ENCODE results near the gene STK38L. TPM values are rescaled to one million over a fixed set of nuclear protein-coding genes. Genes with fewer than 3 reads are reported as not detected.

Gene STK38L
- polyA plus RNA-seq, 1 experiment: 4.8 TPM

DNA sequence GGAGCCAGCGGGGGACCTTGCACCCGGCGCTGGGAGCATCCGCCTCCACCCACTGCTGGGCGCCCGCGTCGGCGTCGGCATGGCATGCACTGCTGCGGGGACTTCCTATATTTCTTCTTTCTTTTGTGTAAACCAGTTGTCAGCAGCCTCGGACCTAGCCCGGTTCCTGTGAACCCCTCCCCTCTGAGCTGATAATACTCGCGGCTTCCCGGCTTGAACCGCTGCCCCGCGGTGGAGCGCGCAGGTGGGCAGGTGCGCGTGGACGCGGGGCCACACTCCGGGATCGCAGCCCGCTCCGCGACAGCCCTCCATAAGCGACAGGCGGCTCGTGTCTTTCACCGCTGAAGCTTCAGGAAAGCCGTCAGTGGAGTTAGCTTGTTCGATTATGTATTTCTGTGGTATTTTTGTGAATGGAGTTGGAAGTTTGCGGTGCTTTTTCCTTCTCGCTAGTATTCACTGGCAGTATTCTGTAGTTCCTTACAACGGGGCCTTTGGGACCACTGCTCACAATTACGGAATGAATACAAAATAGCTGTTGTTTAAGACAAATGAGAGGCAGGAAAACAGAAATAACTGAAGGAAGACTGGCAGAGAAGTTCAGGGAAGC lies 89.4 kb downstream of the STK38L start:
- DNase-seq (ENCODE audit: low read depth): no peak
- H3K4me3 ChIP-seq (ENCODE audit: low read depth, low read length): peak overlapping the region; percentile 56
- no peaks in the 10 kb centered on the region for H3K36me3 ChIP-seq (ENCODE audit: control insufficient read depth, insufficient read depth, low read length)
- H3K27me3 ChIP-seq (ENCODE audit: control insufficient read depth, insufficient read depth, low read length): no peaks in the 10 kb centered on the region
- CTCF ChIA-PET: interaction anchor here (1.2 kb wide), 2 partner anchors 10 to 319 kb away, joined by 3 read pairs; no protein-coding TSS in a partner anchor
- POLR2A ChIA-PET: no interaction called here
- TF ChIP-seq, protein P1, sequence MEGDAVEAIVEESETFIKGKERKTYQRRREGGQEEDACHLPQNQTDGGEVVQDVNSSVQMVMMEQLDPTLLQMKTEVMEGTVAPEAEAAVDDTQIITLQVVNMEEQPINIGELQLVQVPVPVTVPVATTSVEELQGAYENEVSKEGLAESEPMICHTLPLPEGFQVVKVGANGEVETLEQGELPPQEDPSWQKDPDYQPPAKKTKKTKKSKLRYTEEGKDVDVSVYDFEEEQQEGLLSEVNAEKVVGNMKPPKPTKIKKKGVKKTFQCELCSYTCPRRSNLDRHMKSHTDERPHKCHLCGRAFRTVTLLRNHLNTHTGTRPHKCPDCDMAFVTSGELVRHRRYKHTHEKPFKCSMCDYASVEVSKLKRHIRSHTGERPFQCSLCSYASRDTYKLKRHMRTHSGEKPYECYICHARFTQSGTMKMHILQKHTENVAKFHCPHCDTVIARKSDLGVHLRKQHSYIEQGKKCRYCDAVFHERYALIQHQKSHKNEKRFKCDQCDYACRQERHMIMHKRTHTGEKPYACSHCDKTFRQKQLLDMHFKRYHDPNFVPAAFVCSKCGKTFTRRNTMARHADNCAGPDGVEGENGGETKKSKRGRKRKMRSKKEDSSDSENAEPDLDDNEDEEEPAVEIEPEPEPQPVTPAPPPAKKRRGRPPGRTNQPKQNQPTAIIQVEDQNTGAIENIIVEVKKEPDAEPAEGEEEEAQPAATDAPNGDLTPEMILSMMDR (IDR thresholded peaks at IDR 0.05; ENCODE audit: insufficient read depth, low read depth, low read length): no peak

DNA sequence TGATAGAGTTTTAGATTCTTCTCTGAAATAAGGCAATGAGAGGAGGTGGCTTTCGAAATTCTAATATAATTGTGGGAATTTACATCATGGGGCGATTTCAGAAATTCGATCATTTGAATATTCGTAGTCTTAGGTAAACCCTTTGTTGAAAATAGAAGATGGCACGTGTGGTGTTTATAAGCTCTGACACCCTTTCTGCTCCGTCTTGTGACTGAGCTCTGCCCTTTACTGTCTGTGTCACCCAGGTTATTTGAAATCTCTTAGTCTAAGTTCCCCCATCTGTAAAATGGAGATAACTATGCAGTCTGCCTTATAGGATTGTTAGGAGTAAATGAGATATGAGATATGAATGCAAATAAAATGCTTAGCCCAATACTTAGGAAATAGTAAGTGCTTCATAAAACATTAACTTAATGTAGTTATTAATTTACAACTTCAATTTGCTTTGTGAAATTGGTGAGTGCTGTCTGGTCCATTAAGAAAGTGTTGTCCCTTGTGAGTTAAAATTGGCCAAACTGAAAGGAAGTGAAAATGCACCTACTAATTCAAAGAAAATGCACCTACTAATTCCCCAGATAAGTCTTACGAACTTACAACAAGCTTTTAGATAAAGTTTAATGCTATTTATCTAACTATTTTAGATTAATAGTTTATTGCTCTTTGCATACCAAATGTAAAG lies 90.1 kb downstream of the STK38L start:
- ChIA-PET POLR2A (no interaction called here), CTCF (interaction anchor here (1.2 kb wide), 2 partner anchors 9 to 318 kb away, joined by 3 read pairs; no protein-coding TSS in a partner anchor)
- TF ChIP-seq, protein P1 (IDR thresholded peaks at IDR 0.05; ENCODE audit: insufficient read depth, low read depth, low read length): no peak
- Histone ChIP-seq H3K36me3 (ENCODE audit: control insufficient read depth, insufficient read depth, low read length) (no peaks in the 10 kb centered on the region), H3K27me3 (ENCODE audit: control insufficient read depth, insufficient read depth, low read length) (no peaks in the 10 kb centered on the region), H3K4me3 (ENCODE audit: low read depth, low read length) (no peak overlapping the region)
- no peak for DNase-seq (ENCODE audit: low read depth)

DNA sequence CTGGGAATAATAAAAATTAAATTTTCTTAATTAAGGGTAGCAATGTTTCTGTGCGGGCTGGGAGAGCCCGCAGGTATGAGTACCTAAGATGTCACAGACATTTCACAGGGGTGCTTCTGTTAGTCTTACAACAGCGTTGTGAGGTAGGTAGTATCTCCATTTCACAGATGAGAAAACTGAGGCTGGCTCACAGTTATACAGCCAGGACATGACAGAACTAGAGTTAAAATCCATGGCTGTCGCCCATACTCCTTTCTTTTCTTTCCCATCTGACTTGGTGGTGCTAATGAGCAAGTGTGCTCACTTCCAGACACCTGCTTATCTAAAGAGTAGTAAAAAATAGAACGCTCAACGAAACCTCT lies 90.6 kb downstream of the STK38L start:
- no peak for DNase-seq (ENCODE audit: low read depth)
- TF ChIP-seq, protein P1 (IDR thresholded peaks at IDR 0.05; ENCODE audit: insufficient read depth, low read depth, low read length): no peak
- H3K4me3 ChIP-seq (ENCODE audit: low read depth, low read length): no peak overlapping the region
- H3K27me3 ChIP-seq (ENCODE audit: control insufficient read depth, insufficient read depth, low read length): no peaks in the 10 kb centered on the region
- ChIA-PET POLR2A (no interaction called here), CTCF (no interaction called here)
- no peaks in the 10 kb centered on the region for H3K36me3 ChIP-seq (ENCODE audit: control insufficient read depth, insufficient read depth, low read length)

DNA sequence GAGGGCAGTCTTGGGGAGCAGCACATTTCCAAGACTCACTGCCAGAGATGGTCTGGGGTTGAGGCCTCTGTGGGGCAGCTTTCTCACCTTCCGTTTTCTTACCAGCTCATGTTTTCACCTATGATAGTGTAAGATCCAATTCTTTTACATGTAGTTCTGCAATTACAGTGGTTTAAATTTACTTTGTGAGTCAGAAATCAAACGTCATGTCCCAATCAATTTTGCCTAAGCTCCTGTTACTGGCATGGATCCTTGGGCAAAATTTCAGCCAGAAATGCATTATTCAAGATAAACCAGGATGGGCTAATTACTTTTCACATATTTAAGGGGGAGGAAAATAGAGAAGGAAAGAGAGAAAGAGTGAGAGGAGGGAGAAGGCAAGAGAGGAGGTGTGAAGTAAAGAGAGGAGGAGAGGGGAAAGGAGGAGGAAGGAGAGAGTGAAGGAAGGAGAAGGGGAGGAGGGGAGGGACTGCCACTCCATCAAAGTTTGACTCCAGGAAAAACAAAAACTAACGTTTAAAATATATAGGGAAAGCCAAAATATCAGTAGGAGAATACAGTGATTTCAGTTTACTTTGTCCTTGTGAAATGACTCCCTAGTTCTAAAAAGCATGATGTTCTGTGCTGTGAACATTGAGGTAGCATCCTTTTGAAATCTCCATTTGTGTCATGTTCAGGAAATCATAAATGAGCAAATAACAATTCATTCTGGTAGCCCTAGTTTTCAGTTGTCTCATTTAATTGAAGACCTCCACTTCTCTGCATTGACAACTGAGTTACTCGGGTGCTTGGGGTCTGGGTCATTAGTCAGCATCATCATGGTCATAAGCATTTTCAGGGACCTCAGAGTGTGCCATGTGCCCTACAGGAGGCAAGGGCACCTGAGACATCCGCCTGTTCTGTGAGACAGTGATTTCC lies 91.5 kb downstream of the STK38L start:
- POLR2A ChIA-PET: no interaction called here
- Histone ChIP-seq H3K4me3 (ENCODE audit: low read depth, low read length) (no peak overlapping the region), H3K36me3 (ENCODE audit: control insufficient read depth, insufficient read depth, low read length) (no peaks in the 10 kb centered on the region), H3K27me3 (ENCODE audit: control insufficient read depth, insufficient read depth, low read length) (no peaks in the 10 kb centered on the region)
- TF ChIP-seq, protein P1 (IDR thresholded peaks at IDR 0.05; ENCODE audit: insufficient read depth, low read depth, low read length): no peak
- no peak for DNase-seq (ENCODE audit: low read depth)
- CTCF ChIA-PET: no interaction called here

DNA sequence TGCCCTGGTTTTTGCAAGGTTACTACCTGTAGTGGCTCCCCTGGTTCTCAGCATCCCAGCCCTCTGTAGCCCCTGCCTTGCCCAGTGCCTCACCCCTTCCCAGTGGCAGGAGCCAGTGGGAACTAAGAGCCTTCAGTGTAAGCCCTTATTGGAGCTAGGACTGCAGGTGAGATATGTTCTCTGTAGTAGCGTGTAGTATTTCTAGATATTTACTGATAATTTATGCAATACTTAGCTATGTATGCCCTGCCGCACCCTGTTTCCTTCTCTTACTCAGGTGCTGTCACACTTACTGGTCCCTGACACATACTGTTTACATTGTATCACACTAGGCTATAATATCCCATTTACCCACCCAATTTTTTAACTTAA lies 92.2 kb downstream of the STK38L start:
- H3K4me3 ChIP-seq (ENCODE audit: low read depth, low read length): no peak overlapping the region
- no peak for DNase-seq (ENCODE audit: low read depth)
- ChIA-PET POLR2A (no interaction called here), CTCF (interaction anchor here (0.7 to 1.6 kb wide), 2 partner anchors 49 to 1568 kb away, joined by 3 to 4 read pairs; no protein-coding TSS in a partner anchor)
- TF ChIP-seq, protein P1 (IDR thresholded peaks at IDR 0.05; ENCODE audit: insufficient read depth, low read depth, low read length): no peak
- H3K36me3 ChIP-seq (ENCODE audit: control insufficient read depth, insufficient read depth, low read length): no peaks in the 10 kb centered on the region
- H3K27me3 ChIP-seq (ENCODE audit: control insufficient read depth, insufficient read depth, low read length): no peaks in the 10 kb centered on the region

Measured in BJ (cell line).